ENCODE data around the gene AMPD3. TPM values are rescaled to one million over a fixed set of nuclear protein-coding genes. Genes with fewer than 3 reads are reported as not detected.

The AMPD3 gene
- total and polyA plus RNA-seq, 2 of the 13 experiments (the other 11 are each of a cell fraction or from before 2014, with no cell fraction given) = 0.33 to 2.3 TPM

DNA sequence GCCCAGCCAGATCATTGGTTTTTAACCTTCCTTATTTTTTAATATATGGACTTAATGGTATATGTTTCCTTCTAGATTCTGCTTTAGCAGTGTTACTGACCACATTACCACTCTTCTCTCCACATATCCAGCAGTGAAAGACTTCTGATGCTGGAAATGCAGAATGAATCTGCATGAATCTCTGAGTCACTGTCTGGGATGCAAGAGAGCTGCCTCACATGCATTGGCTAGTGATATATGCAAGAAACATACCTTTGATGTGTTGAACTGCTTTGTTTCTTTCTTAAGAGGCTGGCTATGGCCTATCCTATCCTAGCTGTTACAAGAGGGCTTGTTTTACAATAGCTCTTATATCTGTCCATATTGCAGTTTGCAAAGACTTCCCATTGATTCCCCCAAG, 16.6 kb upstream of the AMPD3 start:
- POLR2A ChIA-PET = no interaction called here
- Histone ChIP-seq H3K4me1 (ENCODE audit: insufficient read depth, low read length) (0 out of 2 replicates have a peak, but pooled peaks cover 7% of the 10 kb centered on the region), H3K4me2 (ENCODE audit: low read depth, low read length) (no peak overlapping the region), H3K27ac (ENCODE audit: extremely low read length, insufficient read depth, low read length) (no peak overlapping the region), H3K79me2 (ENCODE audit: insufficient read depth, low read length) (no peaks in the 10 kb centered on the region), H3K4me3 (replicated peaks in 1 of 3; ENCODE audit: insufficient read depth in 1 of 3, low read depth in 2 of 3, low read length in 3 of 3) (no peak overlapping the region), H3K36me3 (replicated peaks in 1 of 2; ENCODE audit: control insufficient read depth in 1 of 2, insufficient read depth in 2 of 2, low read length in 2 of 2) (no peaks in the 10 kb centered on the region), H3K27me3 (ENCODE audit: control insufficient read depth in 1 of 2, insufficient read depth in 2 of 2, low read length in 2 of 2) (peaks cover 0 to 2% of the 10 kb centered on the region in 2 experiments; a peak in 1 of 5 replicates), H2AFZ (ENCODE audit: low read length) (no peak overlapping the region), H4K20me1 (ENCODE audit: insufficient read depth, low read length) (no peaks in the 10 kb centered on the region), H3K9me3 (ENCODE audit: low read length) (no peaks in the 10 kb centered on the region), H3K9ac (ENCODE audit: insufficient read depth, low read depth, low read length) (no peak overlapping the region)
- FAIRE-seq = no peak
- DNase-seq (ENCODE audit: low spot score) = no peak
- CTCF ChIA-PET (ENCODE audit: low intra/inter-chr PET ratio, low total read pairs) = no interaction called here
- intact Hi-C loops (cut with micrococcal nuclease; ENCODE audit: unreplicated experiment) = no loop called here
- no TSS peak for BruUV-seq (replicated peaks)
- ATAC-seq = no peak
- in situ Hi-C loops (cut with HindIII; ENCODE audit: extremely low pct_ligation_motif_present, low pct_unique_long_range_greater_than_20kb) = no loop called here
- TF ChIP-seq, protein P1, sequence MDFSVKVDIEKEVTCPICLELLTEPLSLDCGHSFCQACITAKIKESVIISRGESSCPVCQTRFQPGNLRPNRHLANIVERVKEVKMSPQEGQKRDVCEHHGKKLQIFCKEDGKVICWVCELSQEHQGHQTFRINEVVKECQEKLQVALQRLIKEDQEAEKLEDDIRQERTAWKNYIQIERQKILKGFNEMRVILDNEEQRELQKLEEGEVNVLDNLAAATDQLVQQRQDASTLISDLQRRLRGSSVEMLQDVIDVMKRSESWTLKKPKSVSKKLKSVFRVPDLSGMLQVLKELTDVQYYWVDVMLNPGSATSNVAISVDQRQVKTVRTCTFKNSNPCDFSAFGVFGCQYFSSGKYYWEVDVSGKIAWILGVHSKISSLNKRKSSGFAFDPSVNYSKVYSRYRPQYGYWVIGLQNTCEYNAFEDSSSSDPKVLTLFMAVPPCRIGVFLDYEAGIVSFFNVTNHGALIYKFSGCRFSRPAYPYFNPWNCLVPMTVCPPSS (IDR thresholded peaks at IDR 0.05) = no peak
- TF ChIP-seq, protein P2, sequence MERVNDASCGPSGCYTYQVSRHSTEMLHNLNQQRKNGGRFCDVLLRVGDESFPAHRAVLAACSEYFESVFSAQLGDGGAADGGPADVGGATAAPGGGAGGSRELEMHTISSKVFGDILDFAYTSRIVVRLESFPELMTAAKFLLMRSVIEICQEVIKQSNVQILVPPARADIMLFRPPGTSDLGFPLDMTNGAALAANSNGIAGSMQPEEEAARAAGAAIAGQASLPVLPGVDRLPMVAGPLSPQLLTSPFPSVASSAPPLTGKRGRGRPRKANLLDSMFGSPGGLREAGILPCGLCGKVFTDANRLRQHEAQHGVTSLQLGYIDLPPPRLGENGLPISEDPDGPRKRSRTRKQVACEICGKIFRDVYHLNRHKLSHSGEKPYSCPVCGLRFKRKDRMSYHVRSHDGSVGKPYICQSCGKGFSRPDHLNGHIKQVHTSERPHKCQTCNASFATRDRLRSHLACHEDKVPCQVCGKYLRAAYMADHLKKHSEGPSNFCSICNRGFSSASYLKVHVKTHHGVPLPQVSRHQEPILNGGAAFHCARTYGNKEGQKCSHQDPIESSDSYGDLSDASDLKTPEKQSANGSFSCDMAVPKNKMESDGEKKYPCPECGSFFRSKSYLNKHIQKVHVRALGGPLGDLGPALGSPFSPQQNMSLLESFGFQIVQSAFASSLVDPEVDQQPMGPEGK (CRISPR knock-in tag; IDR thresholded peaks at IDR 0.05) = no peak
- no peak for TF ChIP-seq KLF16 (CRISPR knock-in tag; IDR thresholded peaks at IDR 0.05)
- TF ChIP-seq, protein P3, sequence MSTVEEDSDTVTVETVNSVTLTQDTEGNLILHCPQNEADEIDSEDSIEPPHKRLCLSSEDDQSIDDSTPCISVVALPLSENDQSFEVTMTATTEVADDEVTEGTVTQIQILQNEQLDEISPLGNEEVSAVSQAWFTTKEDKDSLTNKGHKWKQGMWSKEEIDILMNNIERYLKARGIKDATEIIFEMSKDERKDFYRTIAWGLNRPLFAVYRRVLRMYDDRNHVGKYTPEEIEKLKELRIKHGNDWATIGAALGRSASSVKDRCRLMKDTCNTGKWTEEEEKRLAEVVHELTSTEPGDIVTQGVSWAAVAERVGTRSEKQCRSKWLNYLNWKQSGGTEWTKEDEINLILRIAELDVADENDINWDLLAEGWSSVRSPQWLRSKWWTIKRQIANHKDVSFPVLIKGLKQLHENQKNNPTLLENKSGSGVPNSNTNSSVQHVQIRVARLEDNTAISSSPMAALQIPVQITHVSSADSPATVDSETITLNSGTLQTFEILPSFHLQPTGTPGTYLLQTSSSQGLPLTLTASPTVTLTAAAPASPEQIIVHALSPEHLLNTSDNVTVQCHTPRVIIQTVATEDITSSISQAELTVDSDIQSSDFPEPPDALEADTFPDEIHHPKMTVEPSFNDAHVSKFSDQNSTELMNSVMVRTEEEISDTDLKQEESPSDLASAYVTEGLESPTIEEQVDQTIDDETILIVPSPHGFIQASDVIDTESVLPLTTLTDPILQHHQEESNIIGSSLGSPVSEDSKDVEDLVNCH (CRISPR knock-in tag; IDR thresholded peaks at IDR 0.05) = no peak
- no peak for TF ChIP-seq CEBPG (CRISPR knock-in tag; IDR thresholded peaks at IDR 0.05)
- TF ChIP-seq FOSL2 (CRISPR knock-in tag; IDR thresholded peaks at IDR 0.05) = no peak
- TF ChIP-seq, protein P4, sequence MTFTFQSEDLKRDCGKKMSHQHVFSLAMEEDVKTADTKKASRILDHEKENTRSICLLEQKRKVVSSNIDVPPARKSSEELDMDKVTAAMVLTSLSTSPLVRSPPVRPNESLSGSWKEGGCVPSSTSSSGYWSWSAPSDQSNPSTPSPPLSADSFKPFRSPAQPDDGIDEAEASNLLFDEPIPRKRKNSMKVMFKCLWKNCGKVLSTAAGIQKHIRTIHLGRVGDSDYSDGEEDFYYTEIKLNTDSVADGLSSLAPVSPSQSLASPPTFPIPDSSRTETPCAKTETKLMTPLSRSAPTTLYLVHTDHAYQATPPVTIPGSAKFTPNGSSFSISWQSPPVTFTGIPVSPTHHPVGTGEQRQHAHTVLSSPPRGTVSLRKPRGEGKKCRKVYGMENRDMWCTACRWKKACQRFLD (CRISPR knock-in tag; IDR thresholded peaks at IDR 0.05; ENCODE audit: borderline replicate concordance) = no peak
- TF ChIP-seq EEA1 (CRISPR knock-in tag; IDR thresholded peaks at IDR 0.05; ENCODE audit: borderline replicate concordance) = no peak
- TF ChIP-seq LCORL (IDR thresholded peaks at IDR 0.05) = no peak
- TF ChIP-seq LCORL (CRISPR knock-in tag; IDR thresholded peaks at IDR 0.05) = no peak
- TF ChIP-seq, protein P5, sequence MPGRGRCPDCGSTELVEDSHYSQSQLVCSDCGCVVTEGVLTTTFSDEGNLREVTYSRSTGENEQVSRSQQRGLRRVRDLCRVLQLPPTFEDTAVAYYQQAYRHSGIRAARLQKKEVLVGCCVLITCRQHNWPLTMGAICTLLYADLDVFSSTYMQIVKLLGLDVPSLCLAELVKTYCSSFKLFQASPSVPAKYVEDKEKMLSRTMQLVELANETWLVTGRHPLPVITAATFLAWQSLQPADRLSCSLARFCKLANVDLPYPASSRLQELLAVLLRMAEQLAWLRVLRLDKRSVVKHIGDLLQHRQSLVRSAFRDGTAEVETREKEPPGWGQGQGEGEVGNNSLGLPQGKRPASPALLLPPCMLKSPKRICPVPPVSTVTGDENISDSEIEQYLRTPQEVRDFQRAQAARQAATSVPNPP (CRISPR knock-in tag; IDR thresholded peaks at IDR 0.05) = no peak
- no peak for TF ChIP-seq PRMT3 (CRISPR knock-in tag; IDR thresholded peaks at IDR 0.05; ENCODE audit: borderline replicate concordance, low read depth)
- TF ChIP-seq, protein P6, sequence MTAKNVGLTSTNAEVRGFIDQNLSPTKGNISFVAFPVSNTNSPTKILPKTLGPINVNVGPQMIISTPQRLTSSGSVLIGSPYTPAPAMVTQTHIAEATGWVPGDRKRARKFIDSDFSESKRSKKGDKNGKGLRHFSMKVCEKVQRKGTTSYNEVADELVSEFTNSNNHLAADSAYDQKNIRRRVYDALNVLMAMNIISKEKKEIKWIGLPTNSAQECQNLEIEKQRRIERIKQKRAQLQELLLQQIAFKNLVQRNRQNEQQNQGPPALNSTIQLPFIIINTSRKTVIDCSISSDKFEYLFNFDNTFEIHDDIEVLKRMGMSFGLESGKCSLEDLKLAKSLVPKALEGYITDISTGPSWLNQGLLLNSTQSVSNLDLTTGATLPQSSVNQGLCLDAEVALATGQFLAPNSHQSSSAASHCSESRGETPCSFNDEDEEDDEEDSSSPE (CRISPR knock-in tag; IDR thresholded peaks at IDR 0.05) = no peak
- TF ChIP-seq, protein P7, sequence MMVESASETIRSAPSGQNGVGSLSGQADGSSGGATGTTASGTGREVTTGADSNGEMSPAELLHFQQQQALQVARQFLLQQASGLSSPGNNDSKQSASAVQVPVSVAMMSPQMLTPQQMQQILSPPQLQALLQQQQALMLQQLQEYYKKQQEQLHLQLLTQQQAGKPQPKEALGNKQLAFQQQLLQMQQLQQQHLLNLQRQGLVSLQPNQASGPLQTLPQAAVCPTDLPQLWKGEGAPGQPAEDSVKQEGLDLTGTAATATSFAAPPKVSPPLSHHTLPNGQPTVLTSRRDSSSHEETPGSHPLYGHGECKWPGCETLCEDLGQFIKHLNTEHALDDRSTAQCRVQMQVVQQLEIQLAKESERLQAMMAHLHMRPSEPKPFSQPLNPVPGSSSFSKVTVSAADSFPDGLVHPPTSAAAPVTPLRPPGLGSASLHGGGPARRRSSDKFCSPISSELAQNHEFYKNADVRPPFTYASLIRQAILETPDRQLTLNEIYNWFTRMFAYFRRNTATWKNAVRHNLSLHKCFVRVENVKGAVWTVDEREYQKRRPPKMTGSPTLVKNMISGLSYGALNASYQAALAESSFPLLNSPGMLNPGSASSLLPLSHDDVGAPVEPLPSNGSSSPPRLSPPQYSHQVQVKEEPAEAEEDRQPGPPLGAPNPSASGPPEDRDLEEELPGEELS (CRISPR knock-in tag; IDR thresholded peaks at IDR 0.05) = no peak

Measured in HepG2 (cell line).